ENCODE data around the gene STX12.

- TF ChIP-seq FOXA1 (IDR thresholded peaks at IDR 0.05) (no peak), SUZ12 (IDR thresholded peaks at IDR 0.05) (no peak), BHLHE40 (IDR thresholded peaks at IDR 0.05; ENCODE audit: borderline replicate concordance) (no peak), SP1 (IDR thresholded peaks at IDR 0.05) (no peak), CTBP1 (IDR thresholded peaks at IDR 0.05; ENCODE audit: borderline replicate concordance) (no peak), FOXK2 (IDR thresholded peaks at IDR 0.05) (no peak), LEF1 (IDR thresholded peaks at IDR 0.05; ENCODE audit: borderline replicate concordance) (no peak), ARNT (IDR thresholded peaks at IDR 0.05) (no peak), TARDBP (IDR thresholded peaks at IDR 0.05) (no peak), ZNF384 (IDR thresholded peaks at IDR 0.05) (no peak)
Observed at GRCh38 chr1:27806758-27807157, 33.7 kb downstream of the STX12 start.
